ENCODE measurements around the gene EXOC6B.

The EXOC6B gene

GRCh38 chr2:72828840-72829507, 3.1 kb upstream of the EXOC6B start:
- DNase-seq = no peak

GRCh38 chr2:72827966-72828646, 2.3 kb upstream of the EXOC6B start:
- no peak for DNase-seq

- DNase-seq = no peak
Measured at GRCh38 chr2:72827487-72827886, 1.7 kb upstream of the EXOC6B start.

- DNase-seq = no peak
Measured at GRCh38 chr2:72826156-72826477, 284 bp upstream of the EXOC6B start.

- no peak for DNase-seq
Measured at GRCh38 chr2:72824224-72824842, 1.5 kb downstream of the EXOC6B start.

- DNase-seq = no peak
Measured at GRCh38 chr2:72822794-72823193, 3.0 kb downstream of the EXOC6B start.

- no peak for DNase-seq
Measured at GRCh38 chr2:72821983-72822382, 3.9 kb downstream of the EXOC6B start.

- no peak for DNase-seq
Measured at GRCh38 chr2:72821118-72821517, 4.7 kb downstream of the EXOC6B start.

GRCh38 chr2:72819501-72819900, 6.3 kb downstream of the EXOC6B start:
- no peak for DNase-seq

GRCh38 chr2:72815655-72816278, 10.1 kb downstream of the EXOC6B start:
- no peak for DNase-seq

GRCh38 chr2:72813841-72814240, 12.0 kb downstream of the EXOC6B start:
- DNase-seq = no peak

GRCh38 chr2:72810165-72810564, 15.7 kb downstream of the EXOC6B start:
- DNase-seq = no peak

- no peak for DNase-seq
Measured at GRCh38 chr2:72809095-72809494, 16.7 kb downstream of the EXOC6B start.

GRCh38 chr2:72806280-72806945, 19.4 kb downstream of the EXOC6B start:
- no peak for DNase-seq

GRCh38 chr2:72803626-72804320, 22.1 kb downstream of the EXOC6B start:
- no peak for DNase-seq

GRCh38 chr2:72803151-72803550, 22.7 kb downstream of the EXOC6B start:
- no peak for DNase-seq

GRCh38 chr2:72800492-72800891, 25.3 kb downstream of the EXOC6B start:
- DNase-seq = no peak

GRCh38 chr2:72797740-72798139, 28.1 kb downstream of the EXOC6B start:
- DNase-seq = no peak

- no peak for DNase-seq
Measured at GRCh38 chr2:72796766-72797165, 29.1 kb downstream of the EXOC6B start.

- DNase-seq = no peak
Measured at GRCh38 chr2:72794572-72794971, 31.3 kb downstream of the EXOC6B start.

- no peak for DNase-seq
Measured at GRCh38 chr2:72793798-72794440, 31.9 kb downstream of the EXOC6B start.

GRCh38 chr2:72789241-72789640, 36.6 kb downstream of the EXOC6B start:
- DNase-seq = no peak
